Heart right ventricle (tissue), 16 donors: ENCODE results near the gene C11orf97. TPM values are rescaled to one million over a fixed set of nuclear protein-coding genes. Genes with fewer than 3 reads are reported as not detected.

Source experiments
- ATAC-seq, 8 donors: fragments of 200-7000 bp; cut with Tn5 transposase; one replicate each; pipeline ENCODE4 v1.9.1; 2020; ENCODE audit warnings: mild to moderate bottlenecking in 8 of 8, moderate library complexity in 8 of 8, moderate number of reproducible peaks in 1 of 8
- DNase-seq, 2 donors: peaks; one replicate each; pipeline ENCODE4 v3.0.0-alpha.2; 2020
- H3K27ac ChIP-seq, 10 donors: fragments of 200-600 bp; sonication (generic) in 2 of 10; one replicate each; pipeline versions ENCODE4 v1.5.0 to v1.8.0; 2020 to 2022; ENCODE audit warnings: mild to moderate bottlenecking in 3 of 10
- H3K27me3 ChIP-seq, 7 donors: fragments of 200-600 bp; one replicate each; pipeline ENCODE4 v1.8.0; 2021 to 2022; ENCODE audit warnings: mild to moderate bottlenecking in 2 of 7
- H3K36me3 ChIP-seq, 9 donors: fragments of 200-600 bp; sonication (generic) in 1 of 9; one replicate each; pipeline versions ENCODE4 v1.5.0 to v1.8.0; 2020 to 2022; ENCODE audit warnings: mild to moderate bottlenecking in 2 of 9
- H3K4me1 ChIP-seq, 9 donors: fragments of 200-600 bp; sonication (generic) in 1 of 9; one replicate each; pipeline versions ENCODE4 v1.5.0 to v1.8.0; 2020 to 2022; ENCODE audit warnings: mild to moderate bottlenecking in 4 of 9
- H3K4me3 ChIP-seq, 10 donors: fragments of 200-600 bp; sonication (generic) in 2 of 10; one replicate each; pipeline versions ENCODE4 v1.5.0 to v1.8.0; 2020 to 2022; ENCODE audit warnings: mild to moderate bottlenecking in 7 of 10, moderate library complexity in 2 of 10
- H3K9me3 ChIP-seq, 11 donors: fragments of 200-600 bp in 10 of 11; sonication (generic) in 2 of 11; one replicate each; pipeline versions ENCODE4 v1.5.0 to v1.8.0; 2013 to 2022; ENCODE audit warnings: mild to moderate bottlenecking in 2 of 11, control low read depth in 1 of 11, moderate library complexity in 1 of 11
- WGBS, 2 donors: extraction: QIAGEN DNeasy Blood & Tissue Kit; methylation state at CpG; one replicate each; pipeline ENCODE4 v1.1.7; 2013; ENCODE audit warnings: inconsistent platforms in 1 of 2; 5-methylcytosine and 5-hydroxymethylcytosine counted together
- intact Hi-C, 10 donors: fragments of 100-400 bp; cut with DNase I; formaldehyde crosslinking; loops; one replicate each; pipeline versions ENCODE4 v1.11.1 to v1.14.2; 2022
- microRNA-seq, 2 donors: library from miRNA; unstranded; fragments of <30 nt; microRNA quantifications; one replicate each; pipeline ENCODE4 v1.2.0, GENCODE V29; 2021
- polyA plus RNA-seq, 2 donors: library from polyadenylated mRNA; stranded (reverse); fragments of 200-250 nt; gene quantifications; one replicate each; pipeline ENCODE4 v1.2.3, GENCODE V29; 2013
- total RNA-seq, 10 donors: library from RNA; stranded (reverse); fragmentation: NEBNext Ultra II Directional in 3 of 10; extraction: Animal tissue kit (Norgen Biotek cat#: 25700) in 3 of 10; gene quantifications; one replicate each; pipeline versions ENCODE4 v1.2.1 to v1.2.4, GENCODE V29; 2021 to 2023
- TF ChIP-seq, protein P1 (sequence below), 9 donors: fragments of 200-600 bp; sonication (generic) in 2 of 9; IDR thresholded peaks; one replicate each; pipeline versions ENCODE4 v1.5.0 to v1.8.0; 2021 to 2022; ENCODE audit warnings: antibody characterized with exemption in 9 of 9, mild to moderate bottlenecking in 5 of 9, moderate library complexity in 1 of 9
- donor health status: Arrhythmogenic right ventricular cardiomyopathy.
- donor health status: ischemic (EF 13 %, LVEDD 7.1; RV severe dilation, severe dysfunction).
- donor health status: healthy with polysubstance abuse.
- donor health status: DM: no; HTN: yes; CAD: no.
- donor health status: DM: no; HTN: no; CAD: no.
- donor health status: ischemic (EF 25% LVEDD 6.9; RV normal size, moderate dysfunction).
- donor health status: ischemic (EF 25% LVEDD 5.7; RV mildly dilated, moderate dysfunction).
- donor health status: healthy.
- donor health status: DM: yes; HTN: yes; CAD: no.
- donor health status: Ischemic cardiomyopathy.
- donor health status: ischemic (EF 35%, LVEDD 5.7; RV mildly dilated, moderate dysfunction).
- donor health status: nonischemic (EF 11% LVEDD 7.7; RV severe dilation, severe dysfunction).
- donor health status: DM: yes; HTN: yes; CAD: no.
- donor health status: PGD.
- donor health status: ischemic (EF 29% LVEDD 5.4; RV normal size, mild dysfunction).
- donor health status: nonischemic (EF 23%, LVEDD 6.1; RV moderate dilation, normal function).

C11orf97 gene
- total and polyA plus RNA-seq, 12 donors: not detected

DNA sequence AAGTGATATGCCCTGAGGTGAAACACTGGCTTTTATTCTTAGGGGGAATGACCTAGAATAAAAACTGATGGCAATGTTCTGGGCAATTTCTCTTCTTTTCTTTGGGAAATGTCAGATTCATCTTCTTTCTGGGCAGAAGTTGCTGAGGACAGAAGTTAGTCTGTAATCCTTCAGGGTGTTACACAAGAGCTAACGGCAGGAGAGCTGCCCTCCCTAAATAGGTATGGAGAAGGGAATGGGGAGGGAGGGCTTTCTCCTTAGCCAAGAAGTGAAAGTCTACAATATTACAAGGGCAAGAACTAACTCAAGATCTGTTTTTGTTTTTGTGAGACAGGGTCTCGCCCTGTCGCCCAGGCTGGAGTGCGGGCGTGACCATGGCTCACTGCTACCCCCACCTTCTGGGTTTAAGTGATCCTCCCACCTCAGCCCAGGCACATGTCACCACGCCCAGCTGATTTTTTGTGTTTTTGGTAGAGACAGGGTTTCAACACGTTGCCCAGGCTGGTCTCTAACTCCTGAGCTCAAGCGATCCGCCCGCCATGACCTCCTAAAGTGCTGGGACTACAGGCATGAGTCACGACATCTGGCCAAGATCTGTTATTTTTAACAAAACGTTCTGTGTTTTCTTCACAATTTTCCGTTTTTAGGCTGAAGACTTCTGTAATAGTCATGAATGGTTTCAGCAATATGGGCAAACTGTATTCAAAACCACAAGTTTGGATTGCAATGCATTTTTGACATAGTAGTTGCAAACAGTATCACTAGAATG lies 62.1 kb downstream of the C11orf97 start:
- Histone ChIP-seq H3K36me3 (no peaks in the 10 kb centered on the region), H3K4me3 (peak overlapping the region in 1 of 10 donors; percentile 45), H3K9me3 (no peaks in the 10 kb centered on the region), H3K27ac (peak overlapping the region in 2 of 10 donors; percentile 23 to 79), H3K27me3 (no peaks in the 10 kb centered on the region), H3K4me1 (peaks cover 0 to 16% (median 0%) of the 10 kb centered on the region in 9 donors)
- ATAC-seq: no peak
- DNase-seq: no peak
- WGBS, 2 donors: 77 to 81% methylated on average over 13 of the region's 13 CpGs
- TF ChIP-seq, protein P1, sequence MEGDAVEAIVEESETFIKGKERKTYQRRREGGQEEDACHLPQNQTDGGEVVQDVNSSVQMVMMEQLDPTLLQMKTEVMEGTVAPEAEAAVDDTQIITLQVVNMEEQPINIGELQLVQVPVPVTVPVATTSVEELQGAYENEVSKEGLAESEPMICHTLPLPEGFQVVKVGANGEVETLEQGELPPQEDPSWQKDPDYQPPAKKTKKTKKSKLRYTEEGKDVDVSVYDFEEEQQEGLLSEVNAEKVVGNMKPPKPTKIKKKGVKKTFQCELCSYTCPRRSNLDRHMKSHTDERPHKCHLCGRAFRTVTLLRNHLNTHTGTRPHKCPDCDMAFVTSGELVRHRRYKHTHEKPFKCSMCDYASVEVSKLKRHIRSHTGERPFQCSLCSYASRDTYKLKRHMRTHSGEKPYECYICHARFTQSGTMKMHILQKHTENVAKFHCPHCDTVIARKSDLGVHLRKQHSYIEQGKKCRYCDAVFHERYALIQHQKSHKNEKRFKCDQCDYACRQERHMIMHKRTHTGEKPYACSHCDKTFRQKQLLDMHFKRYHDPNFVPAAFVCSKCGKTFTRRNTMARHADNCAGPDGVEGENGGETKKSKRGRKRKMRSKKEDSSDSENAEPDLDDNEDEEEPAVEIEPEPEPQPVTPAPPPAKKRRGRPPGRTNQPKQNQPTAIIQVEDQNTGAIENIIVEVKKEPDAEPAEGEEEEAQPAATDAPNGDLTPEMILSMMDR (IDR thresholded peaks at IDR 0.05): no peak
- intact Hi-C loops: no loop called here

DNA sequence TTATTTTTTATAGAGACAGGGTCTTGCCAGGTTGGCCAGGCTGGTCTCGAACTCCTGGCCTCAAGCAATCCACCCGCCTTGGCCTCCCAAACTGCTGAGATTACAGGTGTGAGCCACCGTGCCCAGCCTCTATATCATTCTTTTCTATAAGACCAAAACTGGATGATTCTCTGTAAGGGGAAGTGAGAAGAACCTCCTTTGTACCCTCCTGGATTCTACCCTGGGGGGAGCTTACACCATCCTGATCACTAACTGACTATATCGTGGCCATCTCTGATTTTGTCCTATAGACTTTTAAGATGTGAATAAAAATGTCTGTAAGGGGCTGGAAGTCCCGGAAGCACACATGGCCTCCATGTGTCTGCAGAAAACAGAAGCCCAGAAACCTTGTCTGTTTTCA lies 64.0 kb downstream of the C11orf97 start:
- H3K9me3 ChIP-seq: no peaks in the 10 kb centered on the region
- no peaks in the 10 kb centered on the region for H3K36me3 ChIP-seq
- no peak overlapping the region for H3K4me3 ChIP-seq
- peaks cover 0 to 16% (median 0%) of the 10 kb centered on the region in 9 donors for H3K4me1 ChIP-seq
- no peak overlapping the region for H3K27ac ChIP-seq
- intact Hi-C loops: no loop called here
- no peaks in the 10 kb centered on the region for H3K27me3 ChIP-seq
- WGBS, 2 donors: 91 to 93% methylated on average over 5 of the region's 5 CpGs
- TF ChIP-seq, protein P1 (IDR thresholded peaks at IDR 0.05): no peak
- no peak for ATAC-seq
- no peak for DNase-seq

DNA sequence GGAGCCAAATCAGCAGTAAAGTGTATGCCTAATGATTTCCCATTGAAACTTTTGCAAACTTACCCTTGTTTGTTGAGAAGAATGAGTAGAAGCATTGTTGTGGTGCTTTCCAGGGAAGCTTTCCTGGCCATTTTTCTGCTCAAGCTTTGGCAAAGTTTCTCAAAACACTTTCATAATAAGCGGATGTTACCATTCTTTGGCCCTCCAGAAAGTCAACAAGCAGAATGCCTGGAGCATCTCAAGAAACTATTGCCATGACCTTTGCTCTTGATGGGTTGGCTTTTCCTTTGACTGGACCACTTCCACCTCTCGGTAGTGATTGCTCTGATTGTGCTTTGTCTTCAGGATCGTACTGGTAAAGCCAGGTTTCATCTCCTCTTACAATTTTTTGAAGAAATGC lies 65.6 kb downstream of the C11orf97 start:
- Histone ChIP-seq H3K27ac (no peak overlapping the region), H3K4me3 (no peak overlapping the region), H3K27me3 (no peaks in the 10 kb centered on the region), H3K9me3 (no peaks in the 10 kb centered on the region), H3K4me1 (peaks cover 0 to 20% (median 0%) of the 10 kb centered on the region in 9 donors), H3K36me3 (no peaks in the 10 kb centered on the region)
- DNase-seq (no peak), ATAC-seq (no peak)
- TF ChIP-seq, protein P1 (IDR thresholded peaks at IDR 0.05): no peak
- 69 to 88% methylated on average over 3 of the region's 3 CpGs for WGBS, 2 donors
- intact Hi-C loops: no loop called here

Small RNA genes within 50 kb of the gene (microRNA-seq; reads per million reads assigned to microRNA genes)
- gene MIR548L: 1.2 to 3.1 reads per million in 2 donors

Other genes starting within 250 kb of the C11orf97 start
- gene IZUMO1R, start 207.9 kb upstream of the C11orf97 start, total RNA-seq: not detected
- gene IZUMO1R, start 207.9 kb upstream of the C11orf97 start, polyA plus RNA-seq: not detected
- gene GPR83, start 111.0 kb upstream of the C11orf97 start, total RNA-seq: under 1 TPM in 7 of 10 donors, not detected in 3; 0.07 to 0.32 (median 0.13) TPM
- gene GPR83, start 111.0 kb upstream of the C11orf97 start, polyA plus RNA-seq: under 1 TPM; 0.03 to 0.15 TPM
- 10 to 100 TPM in 1 of 10 donors, 1 to 10 TPM in 9; 6.4 to 11.2 (median 8.2) TPM for gene MRE11, start 18.6 kb upstream of the C11orf97 start, total RNA-seq
- 1 to 10 TPM; 3.3 to 3.9 TPM for gene MRE11, start 18.6 kb upstream of the C11orf97 start, polyA plus RNA-seq
- gene ANKRD49, start 18.5 kb upstream of the C11orf97 start, total RNA-seq: 1 to 10 TPM; 1.9 to 8.0 (median 4.7) TPM
- 10 to 100 TPM in 1 of 2 donors, 1 to 10 TPM in 1; 7.8 to 12.8 TPM for gene ANKRD49, start 18.5 kb upstream of the C11orf97 start, polyA plus RNA-seq
- gene FUT4, start 31.5 kb downstream of the C11orf97 start, total RNA-seq: 1 to 10 TPM; 1.2 to 3.4 (median 1.6) TPM
- under 1 TPM; 0.51 to 0.86 TPM for gene FUT4, start 31.5 kb downstream of the C11orf97 start, polyA plus RNA-seq
- gene PIWIL4, start 54.9 kb downstream of the C11orf97 start, total RNA-seq: 1 to 10 TPM in 8 of 10 donors, under 1 TPM in 2; 0.37 to 1.9 (median 1.3) TPM
- gene PIWIL4, start 54.9 kb downstream of the C11orf97 start, polyA plus RNA-seq: 1 to 10 TPM in 1 of 2 donors, under 1 TPM in 1; 0.70 to 2.6 TPM